ENCODE results near the gene MYH14.
A peak's percentile ranks its signal among the peaks of the same experiment; 100 is the strongest.

Gene MYH14

DNA sequence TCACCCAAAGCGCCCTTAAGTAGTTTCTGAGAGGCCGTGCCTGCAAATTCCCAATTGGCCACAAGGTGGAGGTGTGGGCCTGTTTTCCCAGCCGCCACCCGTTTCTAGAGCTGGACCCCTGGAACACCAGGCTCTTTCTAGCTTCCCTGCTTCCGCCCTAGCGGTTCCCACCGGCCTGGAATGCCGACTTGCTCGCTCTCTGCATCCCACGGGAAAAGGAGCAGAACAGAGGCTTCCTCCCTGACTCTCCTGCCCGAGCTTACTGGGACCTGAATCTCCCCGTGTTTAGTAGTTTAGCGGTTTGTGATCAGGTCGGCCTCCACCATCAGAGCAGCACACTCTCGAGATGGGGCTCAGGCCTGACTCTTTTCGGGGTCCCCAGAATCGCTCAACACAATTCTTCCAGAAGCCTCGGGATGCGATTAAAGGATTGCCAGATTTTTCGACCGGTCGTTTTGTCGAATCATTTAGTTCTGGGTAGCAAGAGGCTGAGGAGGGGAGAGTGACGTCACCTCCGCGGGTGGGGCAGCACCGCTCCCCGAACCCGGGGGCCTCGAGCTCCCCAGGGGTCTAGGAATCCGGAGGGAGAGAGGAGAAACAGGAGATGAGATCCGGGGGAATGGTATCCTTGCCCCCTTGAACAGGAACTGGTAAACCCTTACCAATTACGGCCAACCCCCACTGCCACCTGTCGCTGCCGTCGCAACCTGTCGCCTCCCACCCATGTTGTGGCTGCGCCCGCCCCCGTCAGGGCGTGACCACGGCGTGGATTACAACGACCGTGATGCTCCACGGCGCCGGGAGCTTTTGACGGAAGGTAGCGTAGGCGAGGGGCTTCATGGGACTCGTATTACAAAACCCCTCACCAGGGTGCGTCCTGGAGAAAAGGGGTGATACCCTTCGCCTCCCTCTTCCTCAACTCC lies 154.0 kb downstream of the MYH14 start:
- TF ChIP-seq, protein P1, sequence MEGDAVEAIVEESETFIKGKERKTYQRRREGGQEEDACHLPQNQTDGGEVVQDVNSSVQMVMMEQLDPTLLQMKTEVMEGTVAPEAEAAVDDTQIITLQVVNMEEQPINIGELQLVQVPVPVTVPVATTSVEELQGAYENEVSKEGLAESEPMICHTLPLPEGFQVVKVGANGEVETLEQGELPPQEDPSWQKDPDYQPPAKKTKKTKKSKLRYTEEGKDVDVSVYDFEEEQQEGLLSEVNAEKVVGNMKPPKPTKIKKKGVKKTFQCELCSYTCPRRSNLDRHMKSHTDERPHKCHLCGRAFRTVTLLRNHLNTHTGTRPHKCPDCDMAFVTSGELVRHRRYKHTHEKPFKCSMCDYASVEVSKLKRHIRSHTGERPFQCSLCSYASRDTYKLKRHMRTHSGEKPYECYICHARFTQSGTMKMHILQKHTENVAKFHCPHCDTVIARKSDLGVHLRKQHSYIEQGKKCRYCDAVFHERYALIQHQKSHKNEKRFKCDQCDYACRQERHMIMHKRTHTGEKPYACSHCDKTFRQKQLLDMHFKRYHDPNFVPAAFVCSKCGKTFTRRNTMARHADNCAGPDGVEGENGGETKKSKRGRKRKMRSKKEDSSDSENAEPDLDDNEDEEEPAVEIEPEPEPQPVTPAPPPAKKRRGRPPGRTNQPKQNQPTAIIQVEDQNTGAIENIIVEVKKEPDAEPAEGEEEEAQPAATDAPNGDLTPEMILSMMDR (IDR thresholded peaks at IDR 0.05; ENCODE audit: low read depth, low read length), result peak; percentile 86
- H3K4me3 ChIP-seq (ENCODE audit: low read depth, low read length), result peak overlapping the region; percentile 39

- TF ChIP-seq, protein P1 (IDR thresholded peaks at IDR 0.05; ENCODE audit: low read depth, low read length), result no peak
- no peak overlapping the region for H3K4me3 ChIP-seq (ENCODE audit: low read depth, low read length)
These were observed 155.3 kb downstream of the MYH14 start for GRCh38 chr19:50358483-50359327.

- no peak overlapping the region for H3K4me3 ChIP-seq (ENCODE audit: low read depth, low read length)
- TF ChIP-seq, protein P1 (IDR thresholded peaks at IDR 0.05; ENCODE audit: low read depth, low read length), result no peak
These were observed 156.0 kb downstream of the MYH14 start for GRCh38 chr19:50359328-50359818.

Data from WI38 (cell line).